SHP77 (cell line): ENCODE data around the gene PTPN6.

Experiments
- DNase-seq, 2 experiments: peaks; one replicate each; lab custom pipeline; 2025; lab: John Stamatoyannopoulos, UW

PTPN6 gene

DNA sequence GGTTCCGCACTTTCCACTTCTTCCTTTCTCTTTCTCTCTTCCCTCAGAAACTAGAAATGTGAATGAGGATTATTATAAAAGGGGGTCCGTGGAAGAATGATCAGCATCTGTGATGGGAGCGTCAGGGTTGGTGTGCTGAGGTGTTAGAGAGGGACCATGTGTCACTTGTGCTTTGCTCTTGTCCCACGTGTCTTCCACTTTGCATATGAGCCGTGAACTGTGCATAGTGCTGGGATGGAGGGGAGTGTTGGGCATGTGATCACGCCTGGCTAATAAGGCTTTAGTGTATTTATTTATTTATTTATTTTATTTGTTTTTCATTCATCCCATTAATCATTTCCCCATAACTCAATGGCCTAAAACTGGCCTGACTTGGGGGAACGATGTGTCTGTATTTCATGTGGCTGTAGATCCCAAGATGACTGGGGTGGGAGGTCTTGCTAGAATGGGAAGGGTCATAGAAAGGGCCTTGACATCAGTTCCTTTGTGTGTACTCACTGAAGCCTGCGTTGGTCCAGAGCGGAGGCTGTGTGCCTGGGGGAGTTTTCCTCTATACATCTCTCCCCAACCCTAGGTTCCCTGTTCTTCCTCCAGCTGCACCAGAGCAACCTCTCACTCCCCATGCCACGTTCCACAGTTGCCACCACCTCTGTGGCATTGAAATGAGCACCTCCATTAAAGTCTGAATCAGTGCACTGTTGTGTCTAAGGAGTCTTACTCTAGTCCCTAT lies 28.0 kb upstream of the PTPN6 start:
- no peak for DNase-seq

DNA sequence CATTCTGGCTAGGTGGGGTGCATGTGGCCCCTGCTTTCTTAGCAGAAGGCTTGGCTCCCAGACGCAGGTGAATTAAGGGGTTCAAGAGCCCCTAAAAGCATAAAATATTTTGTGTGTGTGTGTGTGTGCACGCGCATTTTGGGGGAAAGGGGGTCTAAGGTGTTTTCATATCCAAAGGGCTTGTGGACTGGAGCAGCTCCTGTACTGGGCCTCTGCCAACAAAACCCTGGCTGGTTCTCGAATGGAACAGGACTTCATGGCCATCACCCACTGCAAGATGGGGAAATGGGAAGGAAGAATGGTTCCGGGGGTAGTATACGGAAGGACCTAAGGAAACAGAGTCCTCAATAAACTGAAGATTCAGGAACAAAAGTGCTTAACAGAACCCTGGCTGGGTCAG lies 27.3 kb upstream of the PTPN6 start:
- DNase-seq = no peak

DNA sequence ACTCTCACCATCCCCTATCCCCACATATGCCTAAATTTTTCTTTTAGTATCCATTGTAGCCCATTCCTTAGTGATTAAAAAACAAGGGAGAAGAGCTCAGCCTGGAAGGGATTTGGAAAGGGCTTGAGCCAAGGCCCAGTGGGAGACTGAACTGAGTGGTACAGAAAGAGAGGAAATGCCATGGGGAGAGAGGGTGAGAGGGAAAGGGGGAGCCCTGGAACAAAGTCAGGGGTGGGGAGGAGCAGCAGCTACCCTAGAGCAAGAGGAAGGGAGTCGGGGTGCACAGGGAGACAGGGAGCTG lies 26.0 kb upstream of the PTPN6 start:
- DNase-seq = no peak

DNA sequence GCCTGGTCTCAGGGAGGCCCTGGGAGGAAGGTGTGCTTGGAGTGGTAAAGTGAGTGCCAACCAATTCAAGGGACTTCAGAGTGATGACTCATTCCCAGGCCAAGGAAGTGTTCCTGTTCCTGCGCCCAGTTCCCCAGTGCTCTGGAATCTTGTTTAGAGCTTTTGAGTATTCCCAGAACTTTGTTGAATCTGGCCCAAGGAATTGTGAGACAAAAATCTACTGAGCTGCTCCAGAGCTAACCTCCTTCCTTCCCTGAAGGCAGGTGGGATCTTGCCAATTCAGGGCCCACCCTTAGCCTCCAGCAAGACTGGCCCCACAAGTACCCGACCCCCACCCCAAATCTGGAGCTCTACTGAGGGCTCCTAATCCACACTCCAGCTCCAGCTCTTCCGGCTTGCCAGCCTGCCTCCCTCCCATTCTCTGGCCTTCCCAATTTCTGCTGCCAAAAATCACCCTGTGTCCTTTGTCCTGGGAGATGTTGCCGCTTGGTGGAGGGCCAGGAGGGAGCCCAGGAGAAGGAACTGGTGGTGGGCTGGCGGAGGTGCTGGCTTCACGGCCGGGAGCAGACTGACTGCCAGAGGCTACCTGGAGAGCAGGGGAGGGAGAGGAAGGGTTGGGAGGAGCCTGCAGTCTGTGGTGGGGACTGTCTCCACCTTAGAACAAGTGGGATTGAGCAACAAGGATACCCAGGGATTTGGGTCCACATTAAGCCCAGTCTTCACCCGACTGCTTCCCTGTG lies 25.4 kb upstream of the PTPN6 start:
- DNase-seq = no peak

- no peak for DNase-seq
These were observed 23.7 kb upstream of the PTPN6 start, which contains the start of gene ATN1 for GRCh38 chr12:6927379-6928021. Gene ATN1, plus strand, starts transcription at chr12:6927959. Its CDS starts 6,043 bp downstream, at chr12:6934002.

DNA sequence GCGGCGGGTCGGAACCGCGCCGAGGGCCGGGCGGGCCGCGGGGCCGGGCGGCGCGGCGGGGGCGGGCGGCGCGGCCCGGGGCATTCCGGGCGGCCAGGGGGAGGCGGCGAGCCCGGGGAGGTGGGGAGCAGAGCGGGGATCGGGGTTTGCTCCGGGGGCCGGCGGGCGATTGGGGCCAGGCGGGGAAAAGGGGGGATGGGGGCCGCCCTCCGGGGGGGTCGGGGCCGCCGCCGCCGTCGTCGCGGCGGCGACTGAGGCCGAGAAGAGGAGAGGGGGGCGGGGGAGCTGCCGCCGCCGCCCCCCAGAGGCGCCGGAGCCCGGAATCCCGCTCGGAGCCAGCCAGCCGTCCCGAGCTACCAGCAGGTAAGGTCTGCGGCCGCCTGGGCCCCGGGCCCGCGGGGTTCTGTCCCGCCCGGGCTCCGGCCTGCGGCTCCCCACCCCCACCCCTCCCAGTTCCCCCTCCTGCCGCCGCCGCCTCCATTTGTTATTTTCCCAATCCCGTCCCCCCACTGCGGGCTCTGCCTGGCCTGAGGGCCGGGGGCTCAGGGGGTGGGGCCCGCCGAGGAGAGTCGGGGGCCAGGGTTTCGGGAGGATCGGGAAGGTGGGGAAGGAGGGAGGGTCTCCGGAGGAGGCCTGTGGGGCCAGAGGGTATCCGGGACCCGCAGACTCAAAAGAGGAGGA lies 23.0 kb upstream of the PTPN6 start:
- DNase-seq = no peak

- no peak for DNase-seq
These were observed 22.3 kb upstream of the PTPN6 start for GRCh38 chr12:6928703-6929407.

GRCh38 chr12:6929466-6930452 lies 21.4 kb upstream of the PTPN6 start:
- DNase-seq = no peak

DNA sequence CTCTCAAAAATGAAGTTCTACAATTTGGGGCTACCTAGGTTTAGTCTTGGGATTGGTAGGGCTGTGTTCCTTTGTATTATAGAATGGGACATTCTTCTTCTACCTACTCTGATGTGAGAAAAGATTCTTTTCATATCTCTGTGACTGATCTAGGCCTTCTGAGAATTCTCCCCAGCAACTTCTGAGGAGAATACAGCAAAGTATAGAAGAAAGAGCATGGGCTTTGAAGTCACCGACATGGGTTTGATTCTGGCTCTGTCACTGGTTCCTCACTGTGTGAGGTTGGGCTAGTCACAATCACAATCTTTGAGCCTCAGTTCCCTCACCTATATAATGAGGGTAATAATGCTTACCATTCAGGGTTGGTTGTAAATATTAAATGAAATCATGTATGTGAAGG lies 18.4 kb upstream of the PTPN6 start:
- no peak for DNase-seq

GRCh38 chr12:6934110-6934509 lies 17.0 kb upstream of the PTPN6 start:
- no peak for DNase-seq

- DNase-seq = no peak
These were observed 15.6 kb upstream of the PTPN6 start for GRCh38 chr12:6935371-6936193.

DNA sequence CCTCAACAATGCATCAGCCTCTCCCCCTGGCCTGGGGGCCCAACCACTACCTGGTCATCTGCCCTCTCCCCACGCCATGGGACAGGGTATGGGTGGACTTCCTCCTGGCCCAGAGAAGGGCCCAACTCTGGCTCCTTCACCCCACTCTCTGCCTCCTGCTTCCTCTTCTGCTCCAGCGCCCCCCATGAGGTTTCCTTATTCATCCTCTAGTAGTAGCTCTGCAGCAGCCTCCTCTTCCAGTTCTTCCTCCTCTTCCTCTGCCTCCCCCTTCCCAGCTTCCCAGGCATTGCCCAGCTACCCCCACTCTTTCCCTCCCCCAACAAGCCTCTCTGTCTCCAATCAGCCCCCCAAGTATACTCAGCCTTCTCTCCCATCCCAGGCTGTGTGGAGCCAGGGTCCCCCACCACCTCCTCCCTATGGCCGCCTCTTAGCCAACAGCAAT lies 14.9 kb upstream of the PTPN6 start:
- DNase-seq = no peak

DNA sequence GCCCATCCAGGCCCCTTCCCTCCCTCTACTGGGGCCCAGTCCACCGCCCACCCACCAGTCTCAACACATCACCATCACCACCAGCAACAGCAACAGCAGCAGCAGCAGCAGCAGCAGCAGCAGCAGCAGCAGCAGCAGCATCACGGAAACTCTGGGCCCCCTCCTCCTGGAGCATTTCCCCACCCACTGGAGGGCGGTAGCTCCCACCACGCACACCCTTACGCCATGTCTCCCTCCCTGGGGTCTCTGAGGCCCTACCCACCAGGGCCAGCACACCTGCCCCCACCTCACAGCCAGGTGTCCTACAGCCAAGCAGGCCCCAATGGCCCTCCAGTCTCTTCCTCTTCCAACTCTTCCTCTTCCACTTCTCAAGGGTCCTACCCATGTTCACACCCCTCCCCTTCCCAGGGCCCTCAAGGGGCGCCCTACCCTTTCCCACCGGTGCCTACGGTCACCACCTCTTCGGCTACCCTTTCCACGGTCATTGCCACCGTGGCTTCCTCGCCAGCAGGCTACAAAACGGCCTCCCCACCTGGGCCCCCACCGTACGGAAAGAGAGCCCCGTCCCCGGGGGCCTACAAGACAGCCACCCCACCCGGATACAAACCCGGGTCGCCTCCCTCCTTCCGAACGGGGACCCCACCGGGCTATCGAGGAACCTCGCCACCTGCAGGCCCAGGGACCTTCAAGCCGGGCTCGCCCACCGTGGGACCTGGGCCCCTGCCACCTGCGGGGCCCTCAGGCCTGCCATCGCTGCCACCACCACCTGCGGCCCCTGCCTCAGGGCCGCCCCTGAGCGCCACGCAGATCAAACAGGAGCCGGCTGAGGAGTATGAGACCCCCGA lies 14.3 kb upstream of the PTPN6 start:
- DNase-seq = no peak

GRCh38 chr12:6937481-6938352 lies 13.4 kb upstream of the PTPN6 start:
- DNase-seq = peak; percentile 78 to 80

- DNase-seq = no peak
These were observed 12.6 kb upstream of the PTPN6 start for GRCh38 chr12:6938353-6939190.

DNA sequence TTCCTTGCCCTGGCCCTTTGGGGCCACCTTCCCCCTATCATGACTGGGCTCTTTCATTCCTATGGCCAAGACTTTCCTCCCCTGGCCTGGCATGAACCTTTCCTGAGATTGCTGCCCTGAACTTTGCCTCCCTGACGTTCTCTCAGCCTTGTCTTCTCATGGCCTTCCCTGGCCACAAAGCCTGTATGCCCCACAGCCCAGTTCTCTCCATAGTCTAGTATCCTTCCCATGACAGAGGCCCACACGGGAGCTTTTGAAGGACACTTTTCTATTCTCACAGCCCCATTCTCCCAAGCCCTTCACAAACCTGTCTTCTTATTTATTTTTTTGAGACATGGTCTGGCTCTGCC lies 12.0 kb upstream of the PTPN6 start:
- no peak for DNase-seq

DNA sequence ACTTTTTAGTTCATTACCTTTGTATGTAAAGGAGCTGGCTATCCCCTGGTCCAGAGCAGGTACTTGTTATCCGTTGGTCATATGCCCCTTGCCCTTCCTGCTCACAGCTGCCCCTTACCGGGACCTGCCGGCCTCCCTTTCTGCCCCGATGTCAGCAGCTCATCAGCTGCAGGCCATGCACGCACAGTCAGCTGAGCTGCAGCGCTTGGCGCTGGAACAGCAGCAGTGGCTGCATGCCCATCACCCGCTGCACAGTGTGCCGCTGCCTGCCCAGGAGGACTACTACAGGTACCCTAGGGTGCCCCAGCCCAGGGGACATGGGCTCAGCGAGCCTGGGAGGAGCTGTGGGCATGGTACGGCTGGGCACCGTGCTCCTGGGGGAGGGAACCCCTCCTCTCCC lies 9.9 kb upstream of the PTPN6 start:
- DNase-seq = no peak
